IPS-NIHi11 (cell line): ENCODE measurements around the gene PTTG1IP.
"Not testable (repeated sequence)": the region's sequence is repeated elsewhere in the genome, so short reads cannot be mapped to it uniquely, and the experiment has no call there.

Experiments
- DNase-seq: peaks from one replicate; pipeline ENCODE4 v3.0.0; 2012; ENCODE audit warnings: mixed read lengths, low spot score

Gene PTTG1IP

GRCh38 chr21:44880405-44881197, 7.1 kb upstream of the PTTG1IP start:
- no peak for DNase-seq

GRCh38 chr21:44879238-44879637, 5.7 kb upstream of the PTTG1IP start:
- not testable (repeated sequence) for DNase-seq

GRCh38 chr21:44878053-44878982, 4.8 kb upstream of the PTTG1IP start:
- DNase-seq, result no peak

GRCh38 chr21:44876849-44877575, 3.5 kb upstream of the PTTG1IP start:
- DNase-seq, result no peak

GRCh38 chr21:44875316-44875700, 1.8 kb upstream of the PTTG1IP start:
- DNase-seq, result no peak

- no peak for DNase-seq
Observed at GRCh38 chr21:44874497-44875315, 1.2 kb upstream of the PTTG1IP start.

- no peak for DNase-seq
Observed at GRCh38 chr21:44874240-44874496, 678 bp upstream of the PTTG1IP start.

GRCh38 chr21:44872649-44873355, 688 bp downstream of the PTTG1IP start:
- peak; percentile 41 for DNase-seq

GRCh38 chr21:44872323-44872648, 1.2 kb downstream of the PTTG1IP start:
- DNase-seq, result no peak

- no peak for DNase-seq
Observed at GRCh38 chr21:44871576-44872269, 1.8 kb downstream of the PTTG1IP start.

GRCh38 chr21:44870748-44871495, 2.6 kb downstream of the PTTG1IP start:
- no peak for DNase-seq

GRCh38 chr21:44869781-44870747, 3.4 kb downstream of the PTTG1IP start:
- no peak for DNase-seq

GRCh38 chr21:44868707-44869106, 4.8 kb downstream of the PTTG1IP start:
- DNase-seq, result no peak

GRCh38 chr21:44867999-44868700, 5.3 kb downstream of the PTTG1IP start:
- DNase-seq, result no peak

GRCh38 chr21:44867464-44867863, 6.0 kb downstream of the PTTG1IP start:
- no peak for DNase-seq

GRCh38 chr21:44866780-44867179, 6.7 kb downstream of the PTTG1IP start:
- DNase-seq, result no peak

- no peak for DNase-seq
Observed at GRCh38 chr21:44865561-44866280, 7.8 kb downstream of the PTTG1IP start.
